ENCODE data around the gene TFIP11.

TFIP11 gene

DNA sequence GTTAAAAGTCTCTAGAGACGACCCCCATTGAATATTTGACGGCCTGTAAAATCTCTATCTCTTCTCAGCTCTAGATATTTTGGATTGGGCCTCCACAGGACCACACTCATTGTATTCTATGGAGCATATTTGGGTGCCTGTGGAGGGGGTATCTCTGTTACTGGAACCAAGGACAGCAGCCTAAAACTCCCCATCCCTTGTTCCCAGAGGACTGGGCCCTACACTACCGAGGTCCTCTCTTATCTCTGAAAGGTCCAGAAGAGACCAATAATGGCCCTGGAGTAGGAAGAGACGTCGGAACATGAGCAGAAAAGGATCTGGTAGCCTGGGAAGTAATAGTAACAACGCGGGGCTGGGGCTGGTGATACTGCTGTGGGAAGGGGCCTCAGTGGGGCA is 29.2 kb downstream of the TFIP11 start:
- no peak for DNase-seq (ENCODE audit: low read depth)
- H3K4me3 ChIP-seq (ENCODE audit: low read depth, low read length): peak overlapping the region; percentile 91
- TF ChIP-seq CTCF (IDR thresholded peaks at IDR 0.05; ENCODE audit: low read depth, low read length): no peak
- TF ChIP-seq POLR2A (IDR thresholded peaks at IDR 0.05; ENCODE audit: extremely low read depth, insufficient read length): no peak
- TF ChIP-seq MAX (IDR thresholded peaks at IDR 0.05; ENCODE audit: low read depth, low read length): no peak
- TF ChIP-seq MYC (IDR thresholded peaks at IDR 0.05; ENCODE audit: low read depth, low read length): no peak

DNA sequence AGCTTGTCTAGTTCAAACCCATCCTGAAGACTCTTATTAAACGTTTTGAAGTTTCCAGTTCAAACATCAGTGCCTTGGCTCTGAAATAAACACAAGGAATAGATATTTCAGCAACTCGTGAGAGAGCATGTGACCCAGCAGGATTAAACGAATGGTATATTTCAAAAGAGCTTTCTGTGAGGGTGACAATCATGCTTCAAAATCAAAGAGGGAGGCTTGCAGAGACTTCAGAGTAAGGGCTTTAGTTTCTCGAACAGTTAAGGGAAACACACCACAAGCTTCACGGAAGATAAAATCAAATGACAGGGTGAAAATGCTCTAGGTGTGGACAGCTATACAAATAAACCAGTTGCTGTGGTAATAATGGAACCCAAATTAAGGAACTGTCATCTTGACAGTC is 30.1 kb downstream of the TFIP11 start:
- peak overlapping the region; percentile 91 for H3K4me3 ChIP-seq (ENCODE audit: low read depth, low read length)
- TF ChIP-seq MYC (IDR thresholded peaks at IDR 0.05; ENCODE audit: low read depth, low read length) (no peak), CTCF (IDR thresholded peaks at IDR 0.05; ENCODE audit: low read depth, low read length) (no peak), POLR2A (IDR thresholded peaks at IDR 0.05; ENCODE audit: extremely low read depth, insufficient read length) (no peak), MAX (IDR thresholded peaks at IDR 0.05; ENCODE audit: low read depth, low read length) (no peak)
- no peak for DNase-seq (ENCODE audit: low read depth)

DNA sequence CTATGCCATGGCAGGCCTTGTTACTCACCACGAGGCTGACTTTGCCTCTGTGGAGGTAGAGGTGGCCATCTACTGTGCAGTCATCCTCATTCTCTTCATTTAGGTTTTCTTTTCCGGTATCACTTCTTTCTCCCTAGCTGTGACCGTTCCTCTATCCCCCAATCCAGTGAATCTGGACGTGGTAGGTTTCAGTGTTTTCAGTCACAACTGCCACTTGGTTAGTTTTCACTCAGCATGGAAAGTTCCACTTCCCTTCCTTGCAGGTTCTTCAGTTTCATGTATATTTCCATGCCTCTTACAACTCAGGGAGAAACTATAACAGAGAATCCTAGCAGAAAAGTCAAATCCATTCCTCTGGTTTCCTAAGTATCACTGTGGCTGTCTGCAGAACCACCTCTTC is 30.6 kb downstream of the TFIP11 start:
- TF ChIP-seq POLR2A (IDR thresholded peaks at IDR 0.05; ENCODE audit: extremely low read depth, insufficient read length): no peak
- TF ChIP-seq MAX (IDR thresholded peaks at IDR 0.05; ENCODE audit: low read depth, low read length): no peak
- no peak for TF ChIP-seq MYC (IDR thresholded peaks at IDR 0.05; ENCODE audit: low read depth, low read length)
- TF ChIP-seq CTCF (IDR thresholded peaks at IDR 0.05; ENCODE audit: low read depth, low read length): no peak
- no peak for DNase-seq (ENCODE audit: low read depth)
- H3K4me3 ChIP-seq (ENCODE audit: low read depth, low read length): no peak overlapping the region

GRCh38 chr22:26481112-26481693 is 31.1 kb downstream of the TFIP11 start:
- TF ChIP-seq POLR2A (IDR thresholded peaks at IDR 0.05; ENCODE audit: extremely low read depth, insufficient read length) (no peak), CTCF (IDR thresholded peaks at IDR 0.05; ENCODE audit: low read depth, low read length) (no peak), MAX (IDR thresholded peaks at IDR 0.05; ENCODE audit: low read depth, low read length) (no peak), MYC (IDR thresholded peaks at IDR 0.05; ENCODE audit: low read depth, low read length) (no peak)
- H3K4me3 ChIP-seq (ENCODE audit: low read depth, low read length): peak overlapping the region; percentile 22
- DNase-seq (ENCODE audit: low read depth): no peak

DNA sequence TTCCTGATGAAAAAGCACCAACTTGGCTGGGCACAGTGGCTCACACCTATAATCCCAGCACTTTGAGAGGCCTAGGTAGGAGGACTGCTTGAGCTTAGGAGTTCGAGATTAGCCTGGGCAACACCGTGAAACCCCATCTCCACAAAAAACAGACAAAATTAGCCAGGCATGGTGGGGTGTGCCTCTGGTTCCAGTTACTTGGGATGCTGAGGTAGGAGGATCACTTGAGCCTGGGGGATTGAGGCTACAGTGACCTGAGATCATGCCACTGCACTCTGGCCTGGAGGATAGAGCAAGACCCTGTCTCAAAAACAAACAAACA is 31.7 kb downstream of the TFIP11 start:
- H3K4me3 ChIP-seq (ENCODE audit: low read depth, low read length): peak overlapping the region; percentile 76
- no peak for TF ChIP-seq MAX (IDR thresholded peaks at IDR 0.05; ENCODE audit: low read depth, low read length)
- no peak for TF ChIP-seq POLR2A (IDR thresholded peaks at IDR 0.05; ENCODE audit: extremely low read depth, insufficient read length)
- no peak for TF ChIP-seq MYC (IDR thresholded peaks at IDR 0.05; ENCODE audit: low read depth, low read length)
- TF ChIP-seq CTCF (IDR thresholded peaks at IDR 0.05; ENCODE audit: low read depth, low read length): no peak
- no peak for DNase-seq (ENCODE audit: low read depth)

Data from NB4 (cell line).